ENCODE results near the gene HIVEP2.
A peak's percentile ranks its signal among the peaks of the same experiment; 100 is the strongest.

The HIVEP2 gene

GRCh38 chr6:142726616-142727015, 218.4 kb downstream of the HIVEP2 start:
- no peak for DNase-seq

- DNase-seq: peak; percentile 15
Measured at GRCh38 chr6:142725024-142725770, 219.8 kb downstream of the HIVEP2 start.

GRCh38 chr6:142722841-142723240, 222.1 kb downstream of the HIVEP2 start:
- DNase-seq: no peak

GRCh38 chr6:142722012-142722411, 223.0 kb downstream of the HIVEP2 start:
- no peak for DNase-seq

GRCh38 chr6:142721215-142721920, 223.6 kb downstream of the HIVEP2 start:
- DNase-seq: no peak

- DNase-seq: no peak
Measured at GRCh38 chr6:142718667-142719191, 226.2 kb downstream of the HIVEP2 start.

GRCh38 chr6:142716097-142716496, 228.9 kb downstream of the HIVEP2 start:
- no peak for DNase-seq

GRCh38 chr6:142714951-142715785, 229.8 kb downstream of the HIVEP2 start:
- DNase-seq: no peak

GRCh38 chr6:142713959-142714358, 231.0 kb downstream of the HIVEP2 start:
- no peak for DNase-seq

GRCh38 chr6:142712231-142712630, 232.7 kb downstream of the HIVEP2 start:
- no peak for DNase-seq

- DNase-seq: no peak
Measured at GRCh38 chr6:142708651-142709050, 236.3 kb downstream of the HIVEP2 start.

- DNase-seq: no peak
Measured at GRCh38 chr6:142707255-142707654, 237.7 kb downstream of the HIVEP2 start.

- no peak for DNase-seq
Measured at GRCh38 chr6:142706210-142706609, 238.8 kb downstream of the HIVEP2 start.

- no peak for DNase-seq
Measured at GRCh38 chr6:142705054-142705453, 239.9 kb downstream of the HIVEP2 start.

GRCh38 chr6:142702501-142703460, 242.2 kb downstream of the HIVEP2 start:
- DNase-seq: no peak

All from CD4-positive, alpha-beta T cell treated with Interleukin-17A for 4 hours (primary cell).